Iris pigment epithelial cell (primary cell): ENCODE measurements around the gene PTMS.

Source experiments
- DNase-seq: peaks from one replicate; pipeline ENCODE4 v3.0.0-alpha.2; 2011; ENCODE audit warnings: low read depth

The PTMS gene

GRCh38 chr12:6771509-6772330 lies 5.6 kb downstream of the PTMS start:
- no peak for DNase-seq

GRCh38 chr12:6772331-6772695 lies 6.2 kb downstream of the PTMS start, which contains the start of gene LAG3:
Gene LAG3 (plus strand): TSS chr12:6772520. CDS start chr12:6772853, 333 bp downstream.
- DNase-seq = no peak

- no peak for DNase-seq
Measured at GRCh38 chr12:6772726-6773589, 6.8 kb downstream of the PTMS start.

GRCh38 chr12:6773590-6774351 lies 7.6 kb downstream of the PTMS start:
- no peak for DNase-seq

- no peak for DNase-seq
Measured at GRCh38 chr12:6774499-6775062, 8.4 kb downstream of the PTMS start.

- DNase-seq = no peak
Measured at GRCh38 chr12:6775185-6776174, 9.3 kb downstream of the PTMS start.

GRCh38 chr12:6777386-6777785 lies 11.2 kb downstream of the PTMS start:
- DNase-seq = no peak

- DNase-seq = peak; percentile 63
Measured at GRCh38 chr12:6778217-6778573, 12.0 kb downstream of the PTMS start.

- peak; percentile 87 for DNase-seq
Measured at GRCh38 chr12:6778574-6779550, 12.7 kb downstream of the PTMS start.

- DNase-seq = no peak
Measured at GRCh38 chr12:6779708-6780432, 13.7 kb downstream of the PTMS start.

GRCh38 chr12:6780573-6780972 lies 14.4 kb downstream of the PTMS start:
- no peak for DNase-seq

- DNase-seq = no peak
Measured at GRCh38 chr12:6782119-6782518, 16.0 kb downstream of the PTMS start.

GRCh38 chr12:6782850-6783566 lies 16.8 kb downstream of the PTMS start:
- DNase-seq = no peak

GRCh38 chr12:6783828-6784227 lies 17.7 kb downstream of the PTMS start:
- DNase-seq = no peak

- no peak for DNase-seq
Measured at GRCh38 chr12:6784296-6784695, 18.1 kb downstream of the PTMS start.

- no peak for DNase-seq
Measured at GRCh38 chr12:6784761-6785160, 18.6 kb downstream of the PTMS start.

GRCh38 chr12:6786416-6787094 lies 20.4 kb downstream of the PTMS start:
- DNase-seq = no peak

GRCh38 chr12:6787309-6787708 lies 21.1 kb downstream of the PTMS start:
- no peak for DNase-seq
